NCI-H524 (cell line): ENCODE measurements around the gene ESR1.

ENCODE experiments used
- DNase-seq, 2 experiments: peaks; one replicate each; lab custom pipeline; 2025; lab: John Stamatoyannopoulos, UW

The ESR1 gene

GRCh38 chr6:151807513-151808370 lies at the start of gene ESR1:
TSS of gene ESR1 (plus strand) at chr6:151807682. CDS start at chr6:151807913, 231 bp downstream.
- peak in 1 of 2 experiments; percentile 15 for DNase-seq

- DNase-seq = no peak
These were observed 47.0 kb upstream of the ESR1 start for GRCh38 chr6:151760486-151760885.

- DNase-seq = no peak
These were observed 45.6 kb upstream of the ESR1 start for GRCh38 chr6:151761851-151762250.

GRCh38 chr6:151762817-151763216 lies 44.7 kb upstream of the ESR1 start:
- DNase-seq = no peak

- DNase-seq = no peak
These were observed 44.2 kb upstream of the ESR1 start for GRCh38 chr6:151763303-151763702.

GRCh38 chr6:151763938-151764680 lies 43.4 kb upstream of the ESR1 start:
- DNase-seq = peak; percentile 60 to 75

- DNase-seq = peak; percentile 20 to 85
These were observed 42.0 kb upstream of the ESR1 start for GRCh38 chr6:151765444-151765886.

GRCh38 chr6:151772446-151772845 lies 35.0 kb upstream of the ESR1 start:
- DNase-seq = no peak

- DNase-seq = no peak
These were observed 34.1 kb upstream of the ESR1 start for GRCh38 chr6:151773382-151773781.

- DNase-seq = no peak
These were observed 24.9 kb upstream of the ESR1 start for GRCh38 chr6:151782560-151782959.

- DNase-seq = no peak
These were observed 23.8 kb upstream of the ESR1 start for GRCh38 chr6:151783692-151784091.

- DNase-seq = no peak
These were observed 22.9 kb upstream of the ESR1 start for GRCh38 chr6:151784441-151785214.

- DNase-seq = no peak
These were observed 10.5 kb upstream of the ESR1 start for GRCh38 chr6:151796842-151797530.

GRCh38 chr6:151803743-151804142 lies 3.7 kb upstream of the ESR1 start:
- no peak for DNase-seq

- DNase-seq = no peak
These were observed 2.7 kb upstream of the ESR1 start for GRCh38 chr6:151804585-151805285.

- DNase-seq = peak in 1 of 2 experiments; percentile 40
These were observed 2.1 kb upstream of the ESR1 start for GRCh38 chr6:151805286-151805840.

GRCh38 chr6:151806757-151807512 lies 547 bp upstream of the ESR1 start:
- peak in 1 of 2 experiments; percentile 44 for DNase-seq

GRCh38 chr6:151808371-151809241 lies 1.1 kb downstream of the ESR1 start:
- DNase-seq = peak; percentile 53 to 63

GRCh38 chr6:151811081-151811480 lies 3.6 kb downstream of the ESR1 start:
- DNase-seq = no peak
